H1 (cell line): ENCODE data around the gene ATG2B. TPM values are rescaled to one million over a fixed set of nuclear protein-coding genes. Genes with fewer than 3 reads are reported as not detected.

Experiments
- CEBPB ChIP-seq: IDR thresholded peaks from 2 replicates; pipeline ENCODE4 v1.6.1; 2012; ENCODE audit warnings: low read depth, low read length
- polyA plus RNA-seq, 7 experiments: library from polyadenylated mRNA; depleted of rRNA in 3 of 7; stranded (reverse) in 5 of 7; unstranded in 2 of 7; fragments of >200 nt in 5 of 7; fragments of 200-250 nt in 2 of 7; gene quantifications; 1 replicate in 5 of 7; 2 replicates in 1 of 7; 4 replicates in 1 of 7; pipeline versions ENCODE4 v1.2.1 to v1.2.3, GENCODE V29; 2011 to 2013; ENCODE audit warnings: missing spikeins in 2 of 7, mixed read lengths in 2 of 7
- total RNA-seq: library from RNA; stranded (reverse); fragmentation: NEBNext Ultra II Directional; extraction: Animal tissue kit (Norgen Biotek cat#: 25700); gene quantifications from 2 replicates; pipeline ENCODE4 v1.2.1, GENCODE V29; 2021
- TF ChIP-seq, protein P1 (sequence below): IDR thresholded peaks from 2 replicates; pipeline ENCODE4 v1.6.1; 2012; ENCODE audit warnings: low read length, inconsistent platforms

The ATG2B gene
- total and polyA plus RNA-seq, 2 of the 8 experiments (the other 6 are each of a cell fraction or from before 2014, with no cell fraction given) = 4.6 to 14.4 TPM

DNA sequence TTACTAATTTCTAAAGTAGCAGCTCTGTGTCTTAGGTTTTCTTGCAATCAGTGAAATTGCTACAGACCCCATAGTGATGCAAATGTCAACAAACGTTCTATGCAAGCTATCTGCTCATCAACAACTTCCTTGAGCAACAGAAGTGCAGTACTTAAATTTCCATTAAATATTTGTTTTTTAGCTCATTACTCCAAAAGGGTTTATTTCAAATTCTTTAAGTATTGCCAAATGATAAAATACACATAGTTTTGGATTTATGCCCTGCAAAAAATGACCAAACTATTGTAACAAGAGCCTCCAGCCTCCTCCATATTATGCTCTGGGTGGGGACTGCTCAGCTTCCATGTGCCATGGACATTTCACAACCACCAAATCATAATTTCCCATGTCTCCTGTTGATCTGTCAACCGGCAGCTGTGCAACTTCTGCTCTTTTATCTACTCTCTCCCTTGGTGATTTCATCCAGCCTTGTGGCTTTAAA is 102.8 kb downstream of the ATG2B start (continued):
- TF ChIP-seq, protein P1, sequence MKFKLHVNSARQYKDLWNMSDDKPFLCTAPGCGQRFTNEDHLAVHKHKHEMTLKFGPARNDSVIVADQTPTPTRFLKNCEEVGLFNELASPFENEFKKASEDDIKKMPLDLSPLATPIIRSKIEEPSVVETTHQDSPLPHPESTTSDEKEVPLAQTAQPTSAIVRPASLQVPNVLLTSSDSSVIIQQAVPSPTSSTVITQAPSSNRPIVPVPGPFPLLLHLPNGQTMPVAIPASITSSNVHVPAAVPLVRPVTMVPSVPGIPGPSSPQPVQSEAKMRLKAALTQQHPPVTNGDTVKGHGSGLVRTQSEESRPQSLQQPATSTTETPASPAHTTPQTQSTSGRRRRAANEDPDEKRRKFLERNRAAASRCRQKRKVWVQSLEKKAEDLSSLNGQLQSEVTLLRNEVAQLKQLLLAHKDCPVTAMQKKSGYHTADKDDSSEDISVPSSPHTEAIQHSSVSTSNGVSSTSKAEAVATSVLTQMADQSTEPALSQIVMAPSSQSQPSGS = no peak
- no peak for TF ChIP-seq CEBPB
